Epidermal melanocyte (primary cell): ENCODE measurements around the gene CDC25B.
"Not testable (repeated sequence)": the region's sequence is repeated elsewhere in the genome, so short reads cannot be mapped to it uniquely, and the experiment has no call there.

Experiments used
- DNase-seq: peaks from one replicate; pipeline ENCODE4 v3.0.0; 2011; ENCODE audit warnings: low spot score; ENCODE audit not compliant: insufficient read length

The CDC25B gene

DNA sequence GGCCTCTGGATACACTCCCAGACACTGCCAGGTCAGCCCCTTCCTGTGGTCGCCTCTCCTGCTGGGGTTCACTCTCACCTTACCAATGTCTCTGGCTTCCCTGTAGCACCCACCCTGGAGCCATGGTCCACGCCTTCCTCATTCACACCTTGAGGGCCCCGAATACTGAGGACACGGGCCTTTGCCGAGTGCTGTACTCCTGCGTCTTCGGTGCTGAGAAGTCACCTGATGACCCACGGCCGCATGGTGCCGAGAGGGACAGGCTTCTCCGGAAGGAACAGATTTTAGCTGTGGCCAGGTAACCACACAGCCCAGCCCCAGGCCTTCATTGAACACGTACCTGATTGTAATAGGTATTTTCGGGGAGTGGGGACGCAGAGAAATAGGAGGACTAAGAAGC lies 25.9 kb downstream of the CDC25B start:
- no peak for DNase-seq

- no peak for DNase-seq
Measured at GRCh38 chr20:3823881-3824280, 27.8 kb downstream of the CDC25B start.

- no peak for DNase-seq
Measured at GRCh38 chr20:3825526-3825925, 29.4 kb downstream of the CDC25B start.

DNA sequence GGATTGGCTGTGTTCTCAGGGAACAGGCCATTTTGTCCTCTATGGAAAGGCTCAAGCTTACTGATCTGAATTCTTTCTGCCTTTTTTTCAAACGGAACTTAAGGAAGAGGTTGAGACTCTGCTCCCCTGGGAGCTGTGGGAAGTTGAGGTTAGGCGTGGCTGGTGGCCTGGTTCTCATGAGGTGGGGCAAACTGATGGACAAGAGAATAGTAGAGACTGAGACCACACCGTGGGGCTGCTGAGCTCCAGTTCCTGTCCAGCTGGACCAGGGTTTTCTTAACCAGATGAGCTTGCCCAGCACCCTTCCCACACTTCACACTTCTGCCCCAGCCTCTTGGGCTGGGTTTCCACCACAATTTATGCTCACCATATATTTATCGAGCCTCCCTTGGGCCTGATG lies 30.3 kb downstream of the CDC25B start:
- DNase-seq, result no peak

DNA sequence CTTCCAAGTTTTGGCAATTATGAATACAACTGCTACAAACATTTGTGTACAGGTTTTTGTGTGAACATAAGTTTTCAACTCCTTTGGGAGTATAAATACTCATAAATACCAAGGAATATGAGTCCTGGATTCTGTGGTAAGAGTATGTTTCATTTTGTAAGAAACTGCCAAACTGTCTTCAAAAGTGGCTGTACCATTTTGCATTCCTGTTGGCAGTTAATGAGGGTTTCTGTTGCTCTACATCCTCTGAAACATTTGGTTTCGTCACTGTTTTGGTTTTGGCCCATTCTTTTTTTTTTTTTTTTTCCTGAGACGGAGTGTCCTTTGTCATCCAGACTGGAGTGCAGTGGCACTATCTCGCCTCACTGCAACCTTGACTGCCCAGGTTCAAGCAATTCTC lies 32.7 kb downstream of the CDC25B start:
- DNase-seq, result no peak

- DNase-seq, result not testable (repeated sequence)
Measured at GRCh38 chr20:3829891-3830290, 33.8 kb downstream of the CDC25B start.

DNA sequence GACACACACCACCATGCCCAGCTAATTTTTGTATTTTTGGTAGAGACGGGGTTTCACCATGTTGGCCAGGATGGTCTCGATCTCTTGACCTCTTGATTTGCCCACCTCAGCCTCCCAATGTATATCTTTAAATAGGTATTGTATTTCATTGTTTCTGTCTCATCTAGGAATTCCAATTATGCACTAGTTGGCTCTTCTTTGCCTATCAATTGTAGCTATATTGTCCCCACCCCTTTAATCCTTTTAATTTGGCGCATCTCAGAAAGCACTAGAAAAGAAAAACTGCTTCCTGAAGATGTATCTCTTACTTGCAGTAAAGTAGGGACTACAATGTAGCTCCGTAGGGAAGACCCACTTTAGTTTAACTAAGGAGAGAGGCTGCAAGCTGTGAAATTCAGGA lies 40.0 kb downstream of the CDC25B start:
- no peak for DNase-seq

GRCh38 chr20:3839328-3839727 lies 43.2 kb downstream of the CDC25B start:
- DNase-seq, result no peak

GRCh38 chr20:3840201-3840600 lies 44.1 kb downstream of the CDC25B start:
- DNase-seq, result not testable (repeated sequence)

DNA sequence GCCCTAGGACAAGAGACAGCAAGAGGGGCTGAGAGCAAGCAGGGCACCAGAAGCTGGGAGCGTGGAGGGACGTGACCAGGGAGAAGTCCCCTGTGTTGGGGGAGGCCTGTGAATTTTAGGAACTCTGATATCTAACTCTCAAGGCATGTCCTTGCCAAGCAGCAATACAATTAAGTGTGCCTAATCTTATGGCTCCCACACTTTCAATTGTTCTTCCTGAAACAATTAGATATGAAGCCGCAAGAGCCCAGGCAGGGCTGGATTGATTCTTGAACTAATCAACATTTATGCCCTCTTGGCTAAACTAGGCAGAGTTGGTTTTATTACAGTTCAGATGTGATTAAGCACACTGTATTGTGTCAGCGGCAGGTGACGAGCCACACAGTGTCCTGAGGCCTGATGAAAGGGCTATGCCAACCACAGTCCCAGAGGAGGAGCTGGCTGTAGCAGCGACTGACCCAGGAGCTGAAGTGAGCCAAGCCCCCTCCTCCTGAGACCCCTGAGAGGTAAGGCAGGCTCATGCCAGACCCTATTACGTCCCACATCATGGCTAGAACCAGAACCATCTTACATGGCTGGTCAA lies 46.3 kb downstream of the CDC25B start:
- DNase-seq, result no peak

DNA sequence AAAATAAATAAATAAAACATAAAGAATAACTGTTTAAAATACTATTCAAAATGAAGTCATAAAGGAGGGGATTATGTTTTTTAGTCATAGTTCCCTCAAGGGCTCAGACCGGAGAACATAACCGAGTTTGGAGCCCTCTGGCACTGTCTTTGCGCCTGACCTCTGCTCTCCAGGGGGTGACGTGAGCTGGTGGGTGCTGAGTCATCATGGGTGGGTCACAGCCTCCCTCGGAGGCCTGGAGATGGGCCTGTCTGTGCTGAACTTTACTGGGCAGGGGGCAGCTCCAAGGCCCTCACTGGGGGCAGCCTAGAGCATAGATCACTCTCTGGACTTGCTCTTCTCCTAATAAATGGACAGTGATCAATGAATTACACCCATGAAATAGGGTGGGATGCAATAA lies 47.4 kb downstream of the CDC25B start:
- peak; percentile 28 for DNase-seq

DNA sequence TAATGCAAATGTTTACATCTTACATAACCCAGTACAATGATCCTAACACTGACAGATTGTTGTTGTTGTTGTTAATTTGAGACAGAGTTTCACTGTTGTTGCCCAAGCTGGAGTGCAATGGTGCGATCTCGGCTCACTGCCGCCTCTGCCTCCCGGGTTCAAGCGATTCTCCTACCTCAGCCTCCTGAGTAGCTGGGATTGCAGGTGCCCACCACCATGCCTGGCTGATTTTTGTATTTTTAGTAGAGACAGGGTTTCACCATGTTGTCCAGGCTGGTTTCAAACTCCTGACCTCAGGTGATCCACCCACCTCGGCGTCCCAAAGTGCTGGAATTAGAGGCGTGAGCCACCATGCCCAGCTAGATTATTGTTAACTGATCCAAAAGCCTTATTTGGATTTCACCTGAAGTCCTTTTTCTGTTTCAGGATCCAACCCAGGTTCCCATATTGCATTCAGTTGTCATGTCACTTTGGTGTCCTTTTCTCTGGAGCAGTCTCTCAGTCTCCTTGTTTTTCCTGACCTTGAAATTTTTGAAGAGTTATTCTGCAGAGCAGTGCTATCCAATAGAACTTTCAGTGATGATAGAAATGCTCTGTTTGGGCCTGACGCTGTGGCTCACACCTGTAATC lies 48.0 kb downstream of the CDC25B start:
- DNase-seq, result not testable (repeated sequence)

- no peak for DNase-seq
Measured at GRCh38 chr20:3846378-3846739, 50.2 kb downstream of the CDC25B start.

DNA sequence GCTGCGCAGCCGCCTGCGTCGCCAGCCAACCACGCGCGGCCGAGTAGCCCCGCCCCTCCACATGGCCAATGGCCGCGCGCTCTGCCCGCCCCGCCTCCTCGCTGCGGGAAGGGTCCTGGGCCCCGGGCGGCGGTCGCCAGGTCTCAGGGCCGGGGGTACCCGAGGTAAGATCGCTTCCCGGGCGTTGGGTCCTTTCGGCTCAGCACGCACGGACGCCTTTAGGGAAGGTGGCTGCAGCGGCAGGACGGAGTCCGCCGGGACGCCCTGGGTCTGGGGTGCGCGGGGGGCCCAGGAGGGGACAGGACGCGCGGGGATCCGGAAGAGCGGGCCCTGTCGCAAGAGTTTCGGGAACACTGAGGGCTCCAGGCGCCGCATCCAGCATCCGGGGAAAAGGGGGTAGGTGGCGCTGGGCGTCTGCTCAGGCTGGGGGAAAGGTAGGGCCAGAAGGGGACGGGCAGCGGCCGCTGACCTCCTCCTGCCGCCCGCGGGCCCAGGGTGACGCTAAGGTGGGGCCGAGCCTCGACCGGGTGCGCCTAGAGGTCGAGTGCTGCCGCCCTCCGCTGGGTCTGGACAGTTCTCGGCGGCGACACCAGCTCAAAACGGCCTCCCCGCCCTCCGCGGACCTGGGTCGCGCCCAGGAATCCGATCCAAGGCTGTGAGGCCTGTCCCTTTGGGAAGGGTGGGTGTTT lies 50.8 kb downstream of the CDC25B start, which contains the start of gene MAVS:
Gene MAVS, plus strand, starts transcription at position 95 of the 689 bp plus-strand sequence. CDS start 7,791 bp downstream, outside the sequence.
- DNase-seq, result peak; percentile 88

GRCh38 chr20:3847429-3847940 lies 51.4 kb downstream of the CDC25B start:
- no peak for DNase-seq

DNA sequence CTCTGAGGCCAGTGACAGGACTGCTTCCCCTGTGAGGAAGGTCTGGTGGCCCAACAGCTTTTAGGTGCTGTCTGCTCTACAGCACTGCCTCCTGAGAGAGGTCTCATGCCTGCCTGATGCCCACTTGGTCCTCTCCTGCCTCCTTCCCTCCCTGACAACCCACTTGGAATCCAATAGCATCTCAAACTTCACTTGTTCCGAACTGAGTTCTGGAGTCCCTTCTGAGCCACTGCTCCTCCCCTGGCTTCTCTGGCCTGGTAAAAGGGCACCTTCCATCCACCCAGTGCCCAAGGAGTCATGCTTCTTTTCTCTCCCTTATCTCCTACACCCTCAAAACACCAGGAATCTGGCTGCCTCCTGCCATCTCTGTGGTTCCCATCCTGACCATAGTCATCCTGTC lies 52.5 kb downstream of the CDC25B start:
- no peak for DNase-seq

GRCh38 chr20:3854462-3854871 lies 58.4 kb downstream of the CDC25B start:
- DNase-seq, result no peak
